Measurements from ENCODE around the gene PCDHGA2.
"Not testable (repeated sequence)": the region's sequence is repeated elsewhere in the genome, so short reads cannot be mapped to it uniquely, and the experiment has no call there.

Gene PCDHGA2

DNA sequence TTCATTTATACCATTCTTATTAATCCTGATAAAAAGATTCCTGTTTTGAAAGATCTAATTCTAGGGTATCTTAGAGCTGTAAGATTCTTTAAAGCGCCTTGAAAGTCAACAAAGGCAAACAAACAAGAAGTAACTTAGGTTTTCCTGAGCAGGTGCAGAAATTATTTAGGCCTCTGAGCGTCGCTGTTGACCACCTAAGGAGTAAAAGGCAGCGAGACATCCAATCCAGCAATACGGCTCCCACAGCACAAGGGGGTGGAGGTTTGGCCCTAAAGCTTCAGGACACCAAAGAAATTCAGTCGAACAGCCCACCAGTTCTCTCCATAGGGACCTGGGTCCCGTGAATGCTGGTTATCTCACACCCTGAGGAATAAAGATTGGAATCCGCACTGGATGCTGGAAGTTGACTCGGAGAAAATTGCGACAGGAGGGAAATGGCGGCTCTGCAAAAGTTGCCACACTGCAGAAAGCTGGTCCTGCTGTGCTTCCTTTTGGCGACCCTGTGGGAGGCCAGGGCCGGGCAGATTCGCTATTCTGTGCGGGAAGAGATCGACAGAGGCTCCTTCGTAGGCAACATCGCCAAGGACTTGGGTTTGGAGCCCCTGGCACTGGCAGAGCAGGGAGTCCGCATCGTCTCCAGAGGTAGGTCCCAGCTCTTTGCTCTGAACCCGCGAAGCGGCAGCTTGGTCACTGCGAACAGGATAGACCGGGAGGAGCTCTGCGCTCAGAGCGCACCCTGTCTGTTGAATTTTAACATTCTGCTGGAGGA is at the start of gene PCDHGA2:
Gene PCDHGA2 (plus strand): TSS at position 223 of the 769 bp plus-strand sequence.
- DNase-seq: no peak

- DNase-seq: no peak
These were observed 40.2 kb upstream of the PCDHGA2 start for GRCh38 chr5:141298376-141298775.

- no peak for DNase-seq
These were observed 34.8 kb upstream of the PCDHGA2 start, which contains the start of gene SLC25A2 for GRCh38 chr5:141303756-141304155. TSS of gene SLC25A2 (minus strand) at chr5:141304049. CDS start at chr5:141303865, 184 bp downstream.

DNA sequence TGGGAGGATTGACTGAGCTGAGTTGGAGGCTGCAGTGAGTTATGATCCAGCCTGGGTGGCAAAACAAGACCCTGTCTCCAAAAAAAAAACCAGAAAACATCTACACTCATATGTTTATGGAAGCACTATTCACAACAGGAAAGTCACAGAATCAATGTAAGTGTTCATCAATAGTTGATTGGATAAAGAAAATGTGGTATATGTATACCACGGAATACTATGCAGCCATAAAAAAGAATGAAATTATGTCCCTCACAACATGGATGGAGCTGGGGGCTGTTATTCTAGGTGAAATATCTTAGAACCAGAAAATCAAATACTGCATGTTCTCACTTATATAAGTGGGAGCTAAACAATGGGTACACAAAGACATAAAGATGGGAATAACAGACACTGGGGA is 31.9 kb upstream of the PCDHGA2 start:
- DNase-seq: no peak

GRCh38 chr5:141313711-141314110 is 24.8 kb upstream of the PCDHGA2 start:
- DNase-seq: no peak

DNA sequence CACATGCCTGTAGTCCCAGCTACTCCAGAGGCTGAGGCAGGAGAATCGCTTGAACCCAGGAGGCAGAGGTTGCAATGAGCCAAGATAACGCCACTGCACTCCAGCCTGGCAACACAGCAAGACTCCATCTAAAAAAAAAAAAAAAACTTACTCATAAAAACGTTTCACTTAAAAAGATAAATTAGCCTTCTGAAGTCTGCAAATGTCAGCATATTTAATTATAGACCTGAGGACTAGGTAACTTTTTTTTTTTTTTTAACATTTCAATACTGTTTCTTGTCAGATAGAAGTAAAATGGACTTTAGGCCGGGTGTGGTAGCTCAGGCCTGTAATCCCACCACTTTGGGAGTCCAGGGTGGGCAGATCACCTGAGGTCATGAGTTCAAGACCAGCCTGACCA is 21.6 kb upstream of the PCDHGA2 start:
- not testable (repeated sequence) for DNase-seq

DNA sequence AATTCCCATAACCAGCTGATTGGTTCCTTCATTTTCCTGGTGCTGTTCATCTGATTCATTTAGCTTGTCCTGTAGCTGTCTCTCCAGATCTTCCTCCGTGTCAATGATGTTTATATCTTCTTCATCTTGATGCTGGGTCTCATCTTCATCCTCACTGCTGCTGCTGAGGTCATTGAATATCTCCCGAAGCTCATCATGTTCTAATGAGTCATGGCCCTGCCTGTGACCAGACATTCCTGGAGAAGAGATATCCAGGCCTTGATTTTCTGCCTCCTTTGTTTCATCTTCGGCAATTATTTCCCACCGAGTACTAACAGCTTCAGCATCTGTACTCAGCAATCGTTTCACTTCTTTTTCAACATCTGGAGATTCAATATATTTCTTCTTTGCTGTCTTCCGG is 19.4 kb upstream of the PCDHGA2 start:
- no peak for DNase-seq

DNA sequence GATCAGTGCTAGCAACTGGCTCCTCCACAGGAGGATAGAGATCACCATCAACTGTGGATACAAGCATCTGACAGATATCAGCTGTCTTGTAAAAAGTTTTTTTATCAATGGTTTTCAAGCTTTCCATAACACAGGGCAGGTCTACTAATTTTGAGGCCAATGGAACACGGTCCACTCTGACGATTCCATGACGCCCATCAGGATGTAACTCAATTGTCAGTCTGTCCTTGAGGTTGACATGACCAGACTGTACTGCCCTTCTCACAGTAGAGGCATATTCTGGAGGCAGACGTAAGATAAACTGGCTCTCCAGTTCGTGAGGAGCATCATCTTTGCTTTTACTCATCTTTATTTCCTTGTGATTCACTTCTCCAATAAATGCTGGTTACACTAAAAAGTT is 18.9 kb upstream of the PCDHGA2 start:
- DNase-seq: no peak

DNA sequence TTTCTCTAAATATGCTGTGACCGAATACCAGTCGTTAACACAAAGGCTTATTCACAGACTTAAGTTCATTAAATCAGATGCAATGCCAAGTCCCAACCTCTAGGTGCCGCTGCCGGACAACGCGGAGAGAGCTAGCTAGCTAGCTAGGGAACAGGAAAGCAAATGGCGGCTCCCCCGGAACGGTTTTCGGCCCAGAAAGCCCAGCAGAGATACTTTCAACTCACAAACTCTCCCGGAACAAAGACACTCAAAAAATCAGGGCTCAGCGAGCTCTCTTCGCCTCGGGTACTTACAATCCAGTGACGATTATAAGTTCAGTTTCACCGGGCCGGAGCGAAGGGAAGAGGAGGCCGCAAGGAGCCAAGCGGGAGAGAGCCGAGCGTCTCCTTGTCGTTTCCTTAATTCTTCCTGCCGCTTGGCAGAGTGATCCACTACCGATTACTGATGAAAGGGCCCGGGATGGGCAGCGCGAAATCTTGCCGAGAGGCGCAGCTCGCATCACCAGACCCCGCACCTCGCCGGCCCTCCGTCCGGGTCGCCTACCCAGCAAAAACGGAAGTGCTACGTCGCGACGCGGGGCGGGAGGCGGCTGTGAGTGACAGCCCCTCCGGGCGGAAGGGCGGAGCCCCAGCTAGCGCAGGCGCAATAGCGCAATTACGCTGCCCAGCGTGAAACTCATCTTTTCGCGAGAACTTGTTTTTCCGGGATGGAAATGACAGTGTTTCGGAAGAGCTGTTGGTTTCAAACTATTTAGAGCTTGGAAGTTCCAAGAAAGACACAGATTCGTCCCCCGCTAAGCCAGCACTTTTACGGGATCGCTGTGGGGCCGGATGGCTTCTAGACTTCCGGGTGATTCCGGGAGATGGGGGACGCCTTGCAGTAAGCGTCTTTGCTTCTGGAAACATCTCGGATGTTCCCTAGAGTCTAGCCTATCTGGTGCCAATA is 18.1 kb upstream of the PCDHGA2 start, which contains the start of gene TAF7:
Gene TAF7 (minus strand): TSS at position 560 of the 945 bp plus-strand sequence. CDS start 740 bp downstream, outside the sequence.
- DNase-seq: peak; percentile 93

DNA sequence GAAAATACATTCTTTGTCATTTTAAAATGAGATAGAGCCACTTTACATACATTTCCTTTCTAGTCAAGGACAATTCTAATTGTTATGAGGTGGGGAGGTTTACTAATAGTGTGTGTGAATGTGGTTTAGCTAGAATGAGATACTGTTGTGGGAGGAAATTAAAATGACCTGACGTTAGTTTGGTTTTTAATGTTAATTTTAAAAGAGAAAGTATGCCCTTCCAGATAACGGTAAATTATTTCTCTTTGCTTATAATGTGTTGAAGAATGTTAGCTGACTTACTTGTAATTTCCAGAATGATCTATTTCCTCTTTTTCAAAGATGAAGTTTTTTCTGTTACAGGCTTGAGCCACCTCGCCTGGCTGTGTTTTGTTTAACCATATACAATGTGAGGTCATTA is 16.3 kb upstream of the PCDHGA2 start:
- no peak for DNase-seq

GRCh38 chr5:141326088-141326854 is 12.3 kb upstream of the PCDHGA2 start:
- DNase-seq: peak; percentile 77

DNA sequence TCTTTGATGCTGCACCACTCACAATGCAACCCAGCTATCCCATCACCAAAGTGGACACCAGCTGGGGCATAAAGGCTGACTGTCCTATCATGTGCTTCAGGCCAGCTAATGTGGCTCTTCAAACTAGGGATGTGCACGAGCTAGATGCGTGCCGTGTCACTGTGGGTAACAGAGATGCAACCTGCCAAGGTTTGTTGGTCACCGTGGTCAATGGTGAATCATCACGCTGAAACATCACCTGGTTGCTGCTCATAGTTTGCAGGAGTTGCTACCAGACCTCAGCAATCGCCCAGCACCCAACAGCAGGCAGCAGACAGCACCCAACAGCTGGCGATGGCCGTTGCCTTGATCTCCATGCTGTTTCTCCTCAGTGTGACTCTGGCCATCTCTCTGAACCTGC is 10.3 kb upstream of the PCDHGA2 start:
- DNase-seq: no peak

- peak; percentile 37 for DNase-seq
These were observed 8.1 kb upstream of the PCDHGA2 start, which contains the start of gene PCDHGA1 for GRCh38 chr5:141330299-141331080. TSS of gene PCDHGA1 (plus strand) at chr5:141330514.

DNA sequence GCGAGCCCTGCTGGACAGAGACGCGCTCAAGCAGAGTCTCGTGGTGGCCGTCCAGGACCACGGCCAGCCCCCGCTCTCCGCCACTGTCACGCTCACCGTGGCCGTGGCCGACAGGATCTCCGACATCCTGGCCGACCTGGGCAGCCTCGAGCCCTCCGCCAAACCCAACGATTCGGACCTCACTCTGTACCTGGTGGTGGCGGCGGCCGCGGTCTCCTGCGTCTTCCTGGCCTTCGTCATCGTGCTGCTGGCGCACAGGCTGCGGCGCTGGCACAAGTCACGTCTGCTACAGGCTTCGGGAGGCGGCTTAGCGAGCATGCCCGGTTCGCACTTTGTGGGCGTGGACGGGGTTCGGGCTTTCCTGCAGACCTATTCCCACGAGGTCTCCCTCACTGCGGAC is 6.0 kb upstream of the PCDHGA2 start:
- DNase-seq: not testable (repeated sequence)

GRCh38 chr5:141340781-141341354 is 2.3 kb downstream of the PCDHGA2 start:
- DNase-seq: not testable (repeated sequence)

DNA sequence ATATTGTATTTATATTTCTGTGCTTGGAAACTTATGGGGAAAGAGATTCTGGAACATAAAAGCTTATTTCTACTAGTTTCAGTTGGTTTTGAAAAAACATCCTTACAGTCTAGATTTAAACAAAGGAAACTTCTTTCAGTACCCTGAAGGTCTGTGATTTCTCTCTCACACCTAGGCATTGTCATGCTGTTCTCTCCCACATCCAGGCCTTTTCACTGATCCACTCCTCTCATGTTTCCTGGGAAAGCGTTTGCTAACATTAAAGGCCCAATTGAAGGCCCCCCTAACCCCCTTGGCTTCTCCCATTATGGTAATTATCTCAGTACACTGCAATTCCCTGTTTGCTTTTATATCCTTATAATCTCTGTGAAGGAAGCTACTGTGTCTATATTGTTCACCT is 4.2 kb downstream of the PCDHGA2 start:
- no peak for DNase-seq

DNA sequence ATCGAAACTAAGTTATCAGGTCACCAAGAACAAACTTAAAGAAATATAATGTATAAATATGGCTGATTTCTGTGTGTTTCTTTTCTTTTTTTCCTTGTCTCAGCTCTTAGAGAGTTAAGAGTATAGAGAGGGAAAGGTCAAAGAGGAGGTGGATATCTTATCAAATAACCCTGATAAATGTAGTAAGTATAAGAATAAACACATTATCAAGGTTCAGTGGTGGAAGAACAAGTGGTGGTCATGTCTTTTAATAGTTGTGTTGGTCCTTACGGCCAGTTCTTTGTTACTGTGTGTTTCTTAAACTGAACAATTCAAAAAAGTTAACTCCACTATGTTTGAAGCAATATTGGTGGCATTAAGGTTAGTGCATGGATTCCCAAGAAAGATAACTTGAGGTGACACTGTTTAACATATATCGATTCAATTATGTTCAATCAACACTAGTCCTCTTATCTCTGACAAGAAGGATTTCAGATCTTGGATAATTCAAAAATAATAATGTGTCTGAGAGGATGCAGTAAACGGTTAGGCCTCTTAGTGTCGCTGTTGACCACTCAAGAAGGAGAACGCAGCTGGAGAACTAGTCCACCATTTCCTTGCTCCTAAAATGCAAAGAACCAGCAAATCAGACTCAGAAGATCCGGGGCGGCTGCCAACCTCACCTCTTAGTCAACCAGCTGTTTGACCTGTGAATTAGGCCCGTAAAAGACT is 4.8 kb downstream of the PCDHGA2 start, which contains the start of gene PCDHGA3:
Gene PCDHGA3 (plus strand): TSS at position 588 of the 711 bp plus-strand sequence. CDS start 205 bp downstream, outside the sequence.
- no peak for DNase-seq

DNA sequence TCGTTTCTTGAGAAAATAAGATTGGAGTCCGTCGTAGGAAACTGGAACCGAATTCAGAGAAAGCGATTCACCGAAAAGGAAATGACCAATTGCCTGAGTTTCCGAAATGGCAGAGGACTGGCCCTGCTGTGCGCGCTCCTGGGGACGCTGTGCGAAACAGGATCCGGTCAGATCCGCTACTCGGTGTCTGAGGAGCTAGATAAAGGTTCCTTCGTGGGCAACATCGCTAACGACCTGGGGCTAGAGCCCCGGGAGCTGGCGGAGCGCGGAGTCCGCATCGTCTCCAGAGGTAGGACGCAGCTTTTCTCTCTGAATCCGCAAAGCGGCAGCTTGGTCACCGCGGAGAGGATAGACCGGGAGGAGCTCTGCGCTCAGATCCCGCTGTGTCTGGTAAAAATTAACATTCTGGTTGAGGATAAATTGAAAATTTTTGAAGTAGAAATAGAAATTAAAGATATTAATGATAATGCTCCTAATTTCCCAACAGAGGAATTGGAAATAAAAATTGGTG is 5.4 kb downstream of the PCDHGA2 start:
- DNase-seq: no peak

- DNase-seq: no peak
These were observed 6.8 kb downstream of the PCDHGA2 start for GRCh38 chr5:141345327-141345726.

DNA sequence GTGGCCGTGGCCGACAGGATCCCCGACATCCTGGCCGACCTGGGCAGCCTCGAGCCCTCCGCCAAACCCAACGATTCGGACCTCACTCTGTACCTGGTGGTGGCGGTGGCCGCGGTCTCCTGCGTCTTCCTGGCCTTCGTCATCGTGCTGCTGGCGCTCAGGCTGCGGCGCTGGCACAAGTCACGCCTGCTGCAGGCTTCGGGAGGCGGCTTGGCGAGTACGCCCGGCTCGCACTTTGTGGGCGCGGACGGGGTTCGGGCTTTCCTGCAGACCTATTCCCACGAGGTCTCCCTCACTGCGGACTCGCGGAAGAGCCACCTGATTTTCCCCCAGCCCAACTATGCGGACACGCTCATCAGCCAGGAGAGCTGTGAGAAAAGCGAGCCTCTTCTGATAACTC is 7.5 kb downstream of the PCDHGA2 start:
- not testable (repeated sequence) for DNase-seq
